HEK293 (cell line): ENCODE data around the gene TRIM46.

Source experiments
- FEZF1 ChIP-seq: fragments of 450-650 bp; formaldehyde crosslinking; IDR thresholded peaks from 2 replicates; pipeline ENCODE4 v1.5.1; 2016; ENCODE audit warnings: missing biosample characterization, missing genetic modification characterization
- HOXA7 ChIP-seq: sonication (generic); formaldehyde crosslinking; IDR thresholded peaks from 2 replicates; pipeline ENCODE4 v1.8.1; 2022; ENCODE audit warnings: missing genetic modification reagents, borderline replicate concordance
- KLF16 ChIP-seq: fragments of 450-650 bp; formaldehyde crosslinking; IDR thresholded peaks from 2 replicates; pipeline ENCODE4 v1.5.1; 2017; ENCODE audit warnings: missing biosample characterization, missing genetic modification characterization
- MYNN ChIP-seq: fragments of 450-650 bp; formaldehyde crosslinking; IDR thresholded peaks from 2 replicates; pipeline ENCODE4 v1.5.1; 2016; ENCODE audit warnings: missing biosample characterization, missing genetic modification characterization, borderline replicate concordance
- MZF1 ChIP-seq: fragments of 450-650 bp; formaldehyde crosslinking; IDR thresholded peaks from 2 replicates; pipeline ENCODE4 v1.5.1; 2017; ENCODE audit warnings: missing biosample characterization, missing genetic modification characterization, borderline replicate concordance
- PRDM6 ChIP-seq: fragments of 450-650 bp; formaldehyde crosslinking; IDR thresholded peaks from 2 replicates; pipeline ENCODE4 v1.5.1; 2017; ENCODE audit warnings: missing biosample characterization, missing genetic modification characterization
- ZBTB17 ChIP-seq: fragments of 450-650 bp; formaldehyde crosslinking; IDR thresholded peaks from 2 replicates; pipeline ENCODE4 v1.5.1; 2016; ENCODE audit warnings: missing biosample characterization, missing genetic modification characterization
- ZBTB44 ChIP-seq: fragments of 450-650 bp; IDR thresholded peaks from 2 replicates; pipeline ENCODE4 v1.5.1; 2018; ENCODE audit warnings: missing biosample characterization, mild to moderate bottlenecking, missing genetic modification characterization
- ZBTB7A ChIP-seq: fragments of 450-650 bp; formaldehyde crosslinking; IDR thresholded peaks from 2 replicates; pipeline ENCODE4 v1.5.1; 2016; ENCODE audit warnings: low read depth, missing biosample characterization, missing genetic modification characterization
- ZNF10 ChIP-seq: fragments of 450-650 bp; formaldehyde crosslinking; IDR thresholded peaks from 2 replicates; pipeline ENCODE4 v1.5.1; 2017; ENCODE audit warnings: missing biosample characterization, missing genetic modification characterization
- ZNF114 ChIP-seq: fragments of 450-650 bp; formaldehyde crosslinking; IDR thresholded peaks from 2 replicates; pipeline ENCODE4 v1.5.0; 2017; ENCODE audit warnings: missing biosample characterization, missing genetic modification characterization
- ZNF132 ChIP-seq: fragments of 450-650 bp; formaldehyde crosslinking; IDR thresholded peaks from 2 replicates; pipeline ENCODE4 v1.5.1; 2017; ENCODE audit warnings: missing biosample characterization, missing genetic modification characterization, borderline replicate concordance
- ZNF16 ChIP-seq: fragments of 450-650 bp; formaldehyde crosslinking; IDR thresholded peaks from 2 replicates; pipeline ENCODE4 v1.5.1; 2016; ENCODE audit warnings: low read depth, missing biosample characterization, missing genetic modification characterization
- ZNF292 ChIP-seq: fragments of 450-650 bp; formaldehyde crosslinking; IDR thresholded peaks from 2 replicates; pipeline ENCODE4 v1.5.1; 2016; ENCODE audit warnings: low read depth, missing biosample characterization, missing genetic modification characterization, borderline replicate concordance
- ZNF311 ChIP-seq: fragments of 450-650 bp; formaldehyde crosslinking; IDR thresholded peaks from 2 replicates; pipeline ENCODE4 v1.5.1; 2017; ENCODE audit warnings: missing biosample characterization, missing genetic modification characterization, borderline replicate concordance
- ZNF350 ChIP-seq: fragments of 450-650 bp; formaldehyde crosslinking; IDR thresholded peaks from 2 replicates; pipeline ENCODE4 v1.5.0; 2017; ENCODE audit warnings: missing biosample characterization, mild to moderate bottlenecking, missing genetic modification characterization
- ZNF366 ChIP-seq: fragments of 450-650 bp; formaldehyde crosslinking; conservative IDR thresholded peaks from 2 replicates; pipeline ENCODE4 v1.5.1; 2016; ENCODE audit warnings: missing biosample characterization, missing genetic modification characterization
- ZNF398 ChIP-seq: fragments of 450-650 bp; formaldehyde crosslinking; IDR thresholded peaks from 2 replicates; pipeline ENCODE4 v1.5.1; 2017; ENCODE audit warnings: missing biosample characterization, missing genetic modification characterization
- ZNF449 ChIP-seq: fragments of 450-650 bp; formaldehyde crosslinking; IDR thresholded peaks from 2 replicates; pipeline ENCODE4 v1.5.1; 2017; ENCODE audit warnings: missing biosample characterization, mild to moderate bottlenecking, missing genetic modification characterization, moderate library complexity
- ZNF521 ChIP-seq: fragments of 450-650 bp; formaldehyde crosslinking; IDR thresholded peaks from 2 replicates; pipeline ENCODE4 v1.5.1; 2017; ENCODE audit warnings: missing biosample characterization, mild to moderate bottlenecking, missing genetic modification characterization
- ZNF530 ChIP-seq: fragments of 450-650 bp; formaldehyde crosslinking; IDR thresholded peaks from 2 replicates; pipeline ENCODE4 v1.5.1; 2016; ENCODE audit warnings: low read depth, missing biosample characterization, missing genetic modification characterization
- ZNF548 ChIP-seq: fragments of 450-650 bp; formaldehyde crosslinking; IDR thresholded peaks from 2 replicates; pipeline ENCODE4 v1.5.1; 2016; ENCODE audit warnings: missing biosample characterization, missing genetic modification characterization
- ZNF664 ChIP-seq: fragments of 450-650 bp; formaldehyde crosslinking; IDR thresholded peaks from 2 replicates; pipeline ENCODE4 v1.5.1; 2016; ENCODE audit warnings: missing biosample characterization, missing genetic modification characterization
- ZNF677 ChIP-seq: fragments of 450-650 bp; IDR thresholded peaks from 2 replicates; pipeline ENCODE4 v1.5.0; 2018; ENCODE audit warnings: missing biosample characterization, mild to moderate bottlenecking, missing genetic modification characterization, moderate library complexity
- ZSCAN30 ChIP-seq: fragments of 450-650 bp; IDR thresholded peaks from 2 replicates; pipeline ENCODE4 v1.5.1; 2018; ENCODE audit warnings: missing biosample characterization, mild to moderate bottlenecking, missing genetic modification characterization, moderate library complexity
- TF ChIP-seq, protein P1 (sequence below): fragments of 450-650 bp; formaldehyde crosslinking; IDR thresholded peaks from 2 replicates; pipeline ENCODE4 v1.5.1; 2016; ENCODE audit warnings: missing biosample characterization, missing genetic modification characterization
- TF ChIP-seq, protein P2 (sequence below): fragments of 450-650 bp; formaldehyde crosslinking; IDR thresholded peaks from 2 replicates; pipeline ENCODE4 v1.5.1; 2017; ENCODE audit warnings: missing biosample characterization, missing genetic modification characterization

The TRIM46 gene

GRCh38 chr1:155206891-155207805 lies 33.5 kb downstream of the TRIM46 start (continued):
- TF ChIP-seq PRDM6 (tag by site-specific recombination), result no peak
- TF ChIP-seq, protein P1, sequence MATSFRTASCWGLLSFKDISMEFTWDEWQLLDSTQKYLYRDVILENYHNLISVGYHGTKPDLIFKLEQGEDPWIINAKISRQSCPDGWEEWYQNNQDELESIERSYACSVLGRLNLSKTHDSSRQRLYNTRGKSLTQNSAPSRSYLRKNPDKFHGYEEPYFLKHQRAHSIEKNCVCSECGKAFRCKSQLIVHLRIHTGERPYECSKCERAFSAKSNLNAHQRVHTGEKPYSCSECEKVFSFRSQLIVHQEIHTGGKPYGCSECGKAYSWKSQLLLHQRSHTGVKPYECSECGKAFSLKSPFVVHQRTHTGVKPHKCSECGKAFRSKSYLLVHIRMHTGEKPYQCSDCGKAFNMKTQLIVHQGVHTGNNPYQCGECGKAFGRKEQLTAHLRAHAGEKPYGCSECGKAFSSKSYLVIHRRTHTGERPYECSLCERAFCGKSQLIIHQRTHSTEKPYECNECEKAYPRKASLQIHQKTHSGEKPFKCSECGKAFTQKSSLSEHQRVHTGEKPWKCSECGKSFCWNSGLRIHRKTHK (tag by site-specific recombination), result no peak
- no peak for TF ChIP-seq ZNF548
- no peak for TF ChIP-seq ZNF16 (tag by site-specific recombination)
- TF ChIP-seq ZNF449 (tag by site-specific recombination), result no peak
- no peak for TF ChIP-seq ZNF311 (tag by site-specific recombination)
- no peak for TF ChIP-seq ZNF521 (tag by site-specific recombination)
- TF ChIP-seq ZNF132, result no peak
- no peak for TF ChIP-seq MYNN (tag by site-specific recombination)
- peak; percentile 10 for TF ChIP-seq ZBTB17 (tag by site-specific recombination)
- TF ChIP-seq ZNF10 (tag by site-specific recombination), result no peak
- no peak for TF ChIP-seq ZBTB44 (tag by site-specific recombination)
- no peak for TF ChIP-seq ZNF530
- no peak for TF ChIP-seq ZNF292 (tag by site-specific recombination)
- TF ChIP-seq, protein P2, sequence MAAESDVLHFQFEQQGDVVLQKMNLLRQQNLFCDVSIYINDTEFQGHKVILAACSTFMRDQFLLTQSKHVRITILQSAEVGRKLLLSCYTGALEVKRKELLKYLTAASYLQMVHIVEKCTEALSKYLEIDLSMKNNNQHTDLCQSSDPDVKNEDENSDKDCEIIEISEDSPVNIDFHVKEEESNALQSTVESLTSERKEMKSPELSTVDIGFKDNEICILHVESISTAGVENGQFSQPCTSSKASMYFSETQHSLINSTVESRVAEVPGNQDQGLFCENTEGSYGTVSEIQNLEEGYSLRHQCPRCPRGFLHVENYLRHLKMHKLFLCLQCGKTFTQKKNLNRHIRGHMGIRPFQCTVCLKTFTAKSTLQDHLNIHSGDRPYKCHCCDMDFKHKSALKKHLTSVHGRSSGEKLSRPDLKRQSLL (tag by site-specific recombination), result no peak
- no peak for TF ChIP-seq KLF16 (tag by site-specific recombination)
- TF ChIP-seq ZNF366 (tag by site-specific recombination), result peak; percentile 57
- TF ChIP-seq HOXA7 (CRISPR knock-in tag), result no peak
- TF ChIP-seq ZNF114 (tag by site-specific recombination), result no peak
- TF ChIP-seq ZNF664 (tag by site-specific recombination), result no peak
- TF ChIP-seq ZBTB7A (tag by site-specific recombination), result peak; percentile 28; the same call in 1 of the 2 replicates
- peak; percentile 53; the same call in 1 of the 2 replicates for TF ChIP-seq ZSCAN30 (tag by site-specific recombination)
- no peak for TF ChIP-seq MZF1
- no peak for TF ChIP-seq FEZF1 (tag by site-specific recombination)
- TF ChIP-seq ZNF398, result no peak
- no peak for TF ChIP-seq ZNF350
- TF ChIP-seq ZNF677 (tag by site-specific recombination), result no peak
